Kasumi-1 (cell line): Measurements from ENCODE around the gene FGD2.

ENCODE experiments used
- DNase-seq, 2 experiments: peaks; one replicate each; lab custom pipeline; 2025; lab: John Stamatoyannopoulos, UW

FGD2 gene

GRCh38 chr6:37018198-37019064 is 13.0 kb downstream of the FGD2 start:
- DNase-seq = peak; percentile 93 to 94

GRCh38 chr6:37019065-37019450 is 13.6 kb downstream of the FGD2 start:
- no peak for DNase-seq

GRCh38 chr6:37020381-37020780 is 14.9 kb downstream of the FGD2 start:
- DNase-seq = no peak

- no peak for DNase-seq
Measured at GRCh38 chr6:37020812-37021211, 15.4 kb downstream of the FGD2 start.

- DNase-seq = peak; percentile 73 to 81
Measured at GRCh38 chr6:37021356-37022129, 16.1 kb downstream of the FGD2 start.

GRCh38 chr6:37022135-37022863 is 16.8 kb downstream of the FGD2 start:
- no peak for DNase-seq

- no peak for DNase-seq
Measured at GRCh38 chr6:37024656-37025337, 19.3 kb downstream of the FGD2 start.

- DNase-seq = no peak
Measured at GRCh38 chr6:37025621-37026466, 20.4 kb downstream of the FGD2 start.

GRCh38 chr6:37027036-37027720 is 21.7 kb downstream of the FGD2 start:
- no peak for DNase-seq

- no peak for DNase-seq
Measured at GRCh38 chr6:37027811-37028469, 22.5 kb downstream of the FGD2 start.

- DNase-seq = peak; percentile 43 to 49
Measured at GRCh38 chr6:37029249-37029971, 24.0 kb downstream of the FGD2 start.

- no peak for DNase-seq
Measured at GRCh38 chr6:37030599-37030998, 25.1 kb downstream of the FGD2 start.

GRCh38 chr6:37032239-37032638 is 26.8 kb downstream of the FGD2 start:
- no peak for DNase-seq

- no peak for DNase-seq
Measured at GRCh38 chr6:37033255-37033654, 27.8 kb downstream of the FGD2 start.

GRCh38 chr6:37033819-37034795 is 28.7 kb downstream of the FGD2 start:
- no peak for DNase-seq

- no peak for DNase-seq
Measured at GRCh38 chr6:37036146-37036545, 30.7 kb downstream of the FGD2 start.

- DNase-seq = no peak
Measured at GRCh38 chr6:37038292-37039198, 33.1 kb downstream of the FGD2 start.
